ENCODE measurements around the gene VRK1.

- TF ChIP-seq CTCF (IDR thresholded peaks at IDR 0.05) (no peak), EZH2 (IDR thresholded peaks at IDR 0.05; ENCODE audit: borderline replicate concordance, insufficient read depth, low read depth, low read length, poor library complexity, severe bottlenecking) (no peak)
Measured at GRCh38 chr14:96874127-96874526, 76.9 kb downstream of the VRK1 start.
